Kidney epithelial cell (primary cell): ENCODE results near the gene SBF1. TPM values are rescaled to one million over a fixed set of nuclear protein-coding genes. Genes with fewer than 3 reads are reported as not detected.

Source experiments
- DNase-seq: peaks from one replicate; pipeline ENCODE4 v3.0.0-alpha.2; 2010; ENCODE audit warnings: low read depth
- H3K27me3 ChIP-seq: 2 replicates; pipeline ENCODE4 v1.6.0; 2011; ENCODE audit warnings: low read length; ENCODE audit not compliant: control insufficient read depth, insufficient read depth
- H3K36me3 ChIP-seq: 2 replicates; pipeline ENCODE4 v1.5.1; 2011; ENCODE audit warnings: low read length; ENCODE audit not compliant: control insufficient read depth, insufficient read depth
- H3K4me3 ChIP-seq: 2 replicates; pipeline ENCODE4 v1.5.1; 2011; ENCODE audit warnings: low read depth, mild to moderate bottlenecking, control low read depth, low read length
- total RNA-seq: library from RNA; depleted of rRNA; stranded (reverse); fragments of >200 nt; gene quantifications from 2 replicates; pipeline ENCODE4 v1.2.3, GENCODE V29; 2015
- TF ChIP-seq, protein P1 (sequence below): IDR thresholded peaks from 2 replicates; pipeline ENCODE4 v1.5.1; 2011; ENCODE audit warnings: mild to moderate bottlenecking, moderate library complexity, low read length, control low read depth, inconsistent platforms; ENCODE audit not compliant: insufficient read depth, poor library complexity, severe bottlenecking

SBF1 gene
- total RNA-seq, 1 donor from 2014 or later: 96.6 TPM

DNA sequence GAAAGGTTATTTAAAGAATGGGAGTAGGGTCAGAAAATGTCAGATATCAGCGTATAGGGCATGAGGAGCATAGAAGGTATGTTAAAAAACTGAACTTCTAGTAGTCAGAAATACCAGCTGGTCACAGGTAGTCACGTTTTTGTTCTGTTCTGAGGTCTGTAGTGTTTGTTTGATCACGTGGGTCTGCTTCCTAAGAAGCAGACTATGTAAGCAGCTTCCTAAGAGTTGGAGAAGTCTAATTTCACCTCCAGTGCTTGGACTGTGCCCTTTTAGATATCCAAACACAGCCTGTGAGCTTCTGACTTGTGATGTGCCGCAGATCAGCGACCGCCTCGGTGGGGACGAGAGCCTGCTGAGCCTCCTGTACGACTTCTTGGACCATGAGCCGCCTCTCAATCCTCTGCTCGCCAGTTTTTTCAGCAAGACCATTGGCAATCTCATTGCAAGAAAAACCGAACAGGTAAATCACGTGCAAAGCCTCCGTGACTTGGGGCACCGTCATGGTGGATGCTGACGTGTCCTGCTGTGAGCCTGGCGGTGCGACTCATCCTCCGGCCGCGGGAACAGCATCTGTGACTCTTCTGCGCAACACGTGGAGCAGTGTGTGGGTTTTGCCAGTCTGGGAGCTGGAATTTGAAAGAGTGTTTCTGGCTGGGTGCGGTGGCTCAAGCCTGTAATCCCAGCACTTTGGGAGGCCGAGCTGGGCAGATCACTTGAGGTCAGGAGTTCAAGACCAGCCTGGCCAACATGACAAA is 68.2 kb downstream of the SBF1 start:
- Histone ChIP-seq H3K4me3 (no peak overlapping the region), H3K36me3 (no peaks in the 10 kb centered on the region), H3K27me3 (no peaks in the 10 kb centered on the region)
- TF ChIP-seq, protein P1, sequence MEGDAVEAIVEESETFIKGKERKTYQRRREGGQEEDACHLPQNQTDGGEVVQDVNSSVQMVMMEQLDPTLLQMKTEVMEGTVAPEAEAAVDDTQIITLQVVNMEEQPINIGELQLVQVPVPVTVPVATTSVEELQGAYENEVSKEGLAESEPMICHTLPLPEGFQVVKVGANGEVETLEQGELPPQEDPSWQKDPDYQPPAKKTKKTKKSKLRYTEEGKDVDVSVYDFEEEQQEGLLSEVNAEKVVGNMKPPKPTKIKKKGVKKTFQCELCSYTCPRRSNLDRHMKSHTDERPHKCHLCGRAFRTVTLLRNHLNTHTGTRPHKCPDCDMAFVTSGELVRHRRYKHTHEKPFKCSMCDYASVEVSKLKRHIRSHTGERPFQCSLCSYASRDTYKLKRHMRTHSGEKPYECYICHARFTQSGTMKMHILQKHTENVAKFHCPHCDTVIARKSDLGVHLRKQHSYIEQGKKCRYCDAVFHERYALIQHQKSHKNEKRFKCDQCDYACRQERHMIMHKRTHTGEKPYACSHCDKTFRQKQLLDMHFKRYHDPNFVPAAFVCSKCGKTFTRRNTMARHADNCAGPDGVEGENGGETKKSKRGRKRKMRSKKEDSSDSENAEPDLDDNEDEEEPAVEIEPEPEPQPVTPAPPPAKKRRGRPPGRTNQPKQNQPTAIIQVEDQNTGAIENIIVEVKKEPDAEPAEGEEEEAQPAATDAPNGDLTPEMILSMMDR: no peak
- DNase-seq: no peak

DNA sequence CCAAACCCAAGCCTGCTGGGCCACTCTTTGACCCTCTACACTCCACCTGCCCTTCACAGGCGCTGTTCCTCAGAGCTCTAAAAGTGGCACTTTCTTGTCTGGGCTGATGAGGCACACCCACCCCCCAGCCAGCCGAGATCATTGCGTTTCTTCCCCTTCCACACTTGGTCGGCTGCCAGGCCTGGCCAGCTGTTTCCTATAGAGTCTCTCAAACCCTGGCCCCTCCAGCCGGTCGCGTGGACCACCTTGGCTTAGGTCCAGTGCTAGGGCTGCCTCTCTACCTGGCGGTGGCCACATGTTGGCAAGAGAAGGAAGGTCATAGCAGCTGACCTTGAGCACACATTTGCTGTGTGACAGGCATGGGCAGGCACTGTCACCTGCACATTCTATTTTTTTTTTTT is 71.1 kb downstream of the SBF1 start:
- TF ChIP-seq, protein P1: no peak

DNA sequence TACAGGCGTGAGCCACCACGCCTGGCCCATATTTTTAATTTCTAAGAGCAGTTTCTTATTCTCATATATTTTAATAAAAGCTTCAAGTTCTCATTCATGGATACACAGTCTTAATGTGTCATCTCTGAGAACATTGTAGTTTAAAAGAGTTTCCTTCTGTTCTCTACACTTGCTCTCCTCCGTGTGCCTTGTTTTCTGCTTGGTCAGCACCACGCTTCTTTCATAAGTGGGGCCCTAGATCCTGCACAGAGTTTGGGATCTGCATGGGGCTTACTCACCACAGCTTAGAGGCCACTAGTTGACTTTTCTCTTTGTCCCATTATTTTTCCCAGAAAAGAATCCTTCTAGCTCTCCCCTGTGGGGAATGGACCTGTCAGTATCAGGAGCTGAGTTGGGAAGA is 72.9 kb downstream of the SBF1 start:
- no peak for DNase-seq
- TF ChIP-seq, protein P1: no peak
- H3K27me3 ChIP-seq: no peaks in the 10 kb centered on the region
- no peak overlapping the region for H3K4me3 ChIP-seq
- no peaks in the 10 kb centered on the region for H3K36me3 ChIP-seq

More for the DNA sequence above, 71.1 kb downstream of the SBF1 start:
- Histone ChIP-seq H3K27me3 (no peaks in the 10 kb centered on the region), H3K4me3 (no peak overlapping the region), H3K36me3 (no peaks in the 10 kb centered on the region)
- no peak for DNase-seq

DNA sequence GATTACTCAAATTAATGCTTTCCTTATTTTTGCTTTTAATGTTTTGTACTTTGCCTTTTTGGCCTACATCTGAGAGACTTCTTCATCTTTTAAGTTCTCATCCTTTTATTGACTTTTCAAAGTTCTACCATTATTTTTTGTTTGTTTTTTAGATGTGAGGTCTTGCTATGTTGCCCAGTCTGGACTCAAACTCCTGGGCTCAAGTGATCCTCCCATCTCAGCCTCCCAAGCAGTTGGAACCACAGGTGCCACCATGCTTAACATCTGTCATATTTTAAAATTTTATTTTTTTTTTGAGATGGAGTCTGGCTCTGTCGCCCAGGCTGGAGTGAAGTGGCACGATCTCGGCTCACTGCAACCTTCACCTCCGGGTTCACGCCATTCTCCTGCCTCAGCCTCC is 73.9 kb downstream of the SBF1 start:
- H3K27me3 ChIP-seq: no peaks in the 10 kb centered on the region
- H3K4me3 ChIP-seq: no peak overlapping the region
- no peaks in the 10 kb centered on the region for H3K36me3 ChIP-seq
- TF ChIP-seq, protein P1: no peak
- DNase-seq: no peak

DNA sequence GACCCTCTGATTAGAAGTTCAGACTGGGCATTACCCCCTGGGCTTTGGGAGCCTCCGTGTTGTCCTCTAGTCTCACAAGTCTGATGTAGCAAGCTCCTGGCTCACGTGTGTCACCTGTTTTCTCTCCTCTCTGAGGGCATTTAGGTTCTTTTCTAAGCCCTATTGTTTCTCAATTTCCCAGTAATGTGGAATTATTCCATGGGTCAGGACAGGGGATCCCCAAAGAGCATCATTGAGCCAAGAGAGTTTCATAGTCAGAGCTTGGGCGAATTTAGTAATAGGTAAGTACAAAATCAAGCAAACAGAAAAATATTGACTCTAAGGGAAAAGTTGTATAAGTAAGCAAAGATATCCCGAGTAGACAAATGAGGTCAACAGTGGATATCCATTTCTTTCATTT is 74.4 kb downstream of the SBF1 start:
- H3K27me3 ChIP-seq: no peaks in the 10 kb centered on the region
- no peak overlapping the region for H3K4me3 ChIP-seq
- TF ChIP-seq, protein P1: no peak
- no peaks in the 10 kb centered on the region for H3K36me3 ChIP-seq
- DNase-seq: no peak

DNA sequence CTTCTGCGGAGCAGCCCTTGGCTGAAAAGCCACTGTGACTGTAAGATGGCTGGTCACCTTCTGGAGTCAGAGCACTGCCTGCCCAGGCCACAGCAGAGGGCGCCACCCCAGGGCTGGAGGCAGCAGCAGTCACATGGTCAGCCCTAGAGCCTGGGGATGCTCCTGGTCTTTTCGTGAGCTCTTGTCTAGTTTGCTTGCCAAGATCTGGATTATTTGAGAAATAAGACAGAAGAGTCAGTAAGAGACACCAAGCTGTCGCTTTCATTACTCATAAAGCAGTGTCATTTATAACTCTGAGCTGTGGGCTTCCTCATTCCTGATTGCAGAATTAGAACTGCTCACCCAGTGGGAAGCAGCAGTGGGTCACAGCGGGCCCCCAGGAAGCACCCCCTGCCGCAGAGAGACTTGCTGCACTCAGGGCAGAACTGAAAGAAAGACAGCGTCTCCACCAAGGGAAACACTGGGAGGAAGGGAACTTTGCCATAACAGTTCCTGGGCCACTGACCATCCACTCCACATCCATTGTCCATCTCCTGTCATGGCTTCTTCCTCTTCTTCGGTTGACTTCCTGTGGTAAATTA is 75.0 kb downstream of the SBF1 start:
- no peak for DNase-seq
- TF ChIP-seq, protein P1: peak; percentile 43
- Histone ChIP-seq H3K4me3 (no peak overlapping the region), H3K27me3 (no peaks in the 10 kb centered on the region), H3K36me3 (peaks cover 1% of the 10 kb centered on the region)
